Thyroid gland (tissue), 4 donors: ENCODE measurements around the gene TSPAN9.

ENCODE experiments used
- CTCF ChIP-seq, 6 experiments: fragments of 200-600 bp in 3 of 6; fragments of 450-650 bp in 3 of 6; sonication (generic) in 3 of 6; IDR thresholded peaks; one replicate each; pipeline ENCODE4 v1.5.1; 2016 to 2019; ENCODE audit warnings: antibody characterized with exemption in 6 of 6, mild to moderate bottlenecking in 2 of 6, inconsistent platforms in 1 of 6, moderate library complexity in 1 of 6
- POLR2A ChIP-seq, 2 donors: fragments of 450-650 bp; IDR thresholded peaks; one replicate each; pipeline ENCODE4 v1.6.1; 2017; ENCODE audit warnings: antibody characterized with exemption in 2 of 2, mild to moderate bottlenecking in 2 of 2, moderate library complexity in 1 of 2

- TF ChIP-seq CTCF (IDR thresholded peaks at IDR 0.05) = no peak
- no peak for TF ChIP-seq POLR2A (IDR thresholded peaks at IDR 0.05)
Observed at GRCh38 chr12:3081886-3082285, 4.7 kb downstream of the TSPAN9 start.
